ENCODE data around the gene GRHL1. TPM values are rescaled to one million over a fixed set of nuclear protein-coding genes. Genes with fewer than 3 reads are reported as not detected.
A peak's percentile ranks its signal among the peaks of the same experiment; 100 is the strongest.

The GRHL1 gene
- total RNA-seq, 1 experiment from 2014 or later: 0.96 TPM

DNA sequence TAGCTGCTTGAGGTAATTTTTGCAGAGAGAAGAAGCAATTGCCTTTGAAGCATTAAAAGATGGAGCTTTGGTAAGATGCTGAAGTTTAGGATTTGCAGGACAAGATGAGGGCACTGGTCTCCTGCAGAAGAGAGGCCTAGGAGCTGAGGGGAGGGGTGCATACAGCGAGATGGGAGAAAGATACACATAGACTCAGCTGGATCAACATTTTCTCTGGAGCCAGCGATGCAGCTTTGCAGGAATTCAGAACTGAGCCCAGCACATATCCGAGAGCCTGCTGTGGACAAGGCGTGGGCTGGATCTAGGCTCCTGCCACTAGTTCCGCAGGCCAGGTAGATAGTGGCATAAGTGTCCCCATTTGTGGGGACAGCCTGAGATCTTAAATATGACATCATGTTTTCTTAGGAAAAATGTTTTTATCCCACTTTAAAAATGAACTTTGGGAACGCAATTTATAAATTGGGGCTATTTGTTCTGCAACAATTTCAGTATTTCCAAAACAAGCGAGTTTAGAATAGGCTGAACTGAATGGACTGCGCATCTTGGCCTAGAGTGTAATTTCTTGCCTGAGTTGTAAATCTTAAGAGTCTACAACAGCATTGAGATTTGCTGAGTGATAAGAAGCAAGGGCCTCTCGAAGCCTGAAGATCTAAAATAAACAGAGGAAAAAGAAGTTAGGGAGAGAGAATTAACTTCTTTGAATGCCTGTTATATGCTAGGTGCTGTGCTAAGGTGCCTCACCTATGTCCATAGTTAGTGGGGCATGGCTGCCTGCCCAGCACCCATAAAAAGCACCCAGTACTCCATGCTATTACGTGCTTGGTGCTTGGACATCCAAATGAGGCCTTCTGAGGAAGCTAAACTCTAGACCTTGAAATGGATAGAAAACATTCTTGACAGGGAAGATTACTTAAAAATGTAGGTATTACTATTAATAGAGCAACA is 17.3 kb downstream of the GRHL1 start:
- no peak overlapping the region for H3K27ac Mint-ChIP-seq (ENCODE audit: low read depth, unreplicated experiment)

GRCh38 chr2:9970200-9971044 is 18.9 kb downstream of the GRHL1 start:
- H3K9me3 Mint-ChIP-seq (ENCODE audit: unreplicated experiment): no peaks in the 10 kb centered on the region
- no peak overlapping the region for H3K4me3 Mint-ChIP-seq (ENCODE audit: unreplicated experiment)
- ChIA-PET POLR2A (interaction anchor here (1.0 to 1.1 kb wide), 2 partner anchors 14 to 37 kb away, joined by 3 read pairs; no protein-coding TSS in a partner anchor), CTCF (interaction anchor here (0.5 to 3.9 kb wide), 6 partner anchors 10 to 463 kb away, joined by 3 to 28 read pairs (median 3); no protein-coding TSS in a partner anchor)
- H3K4me1 Mint-ChIP-seq (ENCODE audit: insufficient read depth, unreplicated experiment): peaks cover 19% of the 10 kb centered on the region
- no peak for DNase-seq (ENCODE audit: unreplicated experiment)
- no peak overlapping the region for H3K27ac Mint-ChIP-seq (ENCODE audit: low read depth, unreplicated experiment)
- TF ChIP-seq, protein P1, sequence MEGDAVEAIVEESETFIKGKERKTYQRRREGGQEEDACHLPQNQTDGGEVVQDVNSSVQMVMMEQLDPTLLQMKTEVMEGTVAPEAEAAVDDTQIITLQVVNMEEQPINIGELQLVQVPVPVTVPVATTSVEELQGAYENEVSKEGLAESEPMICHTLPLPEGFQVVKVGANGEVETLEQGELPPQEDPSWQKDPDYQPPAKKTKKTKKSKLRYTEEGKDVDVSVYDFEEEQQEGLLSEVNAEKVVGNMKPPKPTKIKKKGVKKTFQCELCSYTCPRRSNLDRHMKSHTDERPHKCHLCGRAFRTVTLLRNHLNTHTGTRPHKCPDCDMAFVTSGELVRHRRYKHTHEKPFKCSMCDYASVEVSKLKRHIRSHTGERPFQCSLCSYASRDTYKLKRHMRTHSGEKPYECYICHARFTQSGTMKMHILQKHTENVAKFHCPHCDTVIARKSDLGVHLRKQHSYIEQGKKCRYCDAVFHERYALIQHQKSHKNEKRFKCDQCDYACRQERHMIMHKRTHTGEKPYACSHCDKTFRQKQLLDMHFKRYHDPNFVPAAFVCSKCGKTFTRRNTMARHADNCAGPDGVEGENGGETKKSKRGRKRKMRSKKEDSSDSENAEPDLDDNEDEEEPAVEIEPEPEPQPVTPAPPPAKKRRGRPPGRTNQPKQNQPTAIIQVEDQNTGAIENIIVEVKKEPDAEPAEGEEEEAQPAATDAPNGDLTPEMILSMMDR (IDR thresholded peaks at IDR 0.05; ENCODE audit: unreplicated experiment): no peak
- no peaks in the 10 kb centered on the region for H3K36me3 Mint-ChIP-seq (ENCODE audit: insufficient read depth, unreplicated experiment)
- BruUV-seq (replicated peaks): no TSS peak
- no peaks in the 10 kb centered on the region for H3K27me3 Mint-ChIP-seq (ENCODE audit: insufficient read depth, unreplicated experiment)
- intact Hi-C loops (cut with micrococcal nuclease): no loop called here

More for the DNA sequence above, 17.3 kb downstream of the GRHL1 start:
- DNase-seq (ENCODE audit: unreplicated experiment): no peak
- TF ChIP-seq, protein P1 (IDR thresholded peaks at IDR 0.05; ENCODE audit: unreplicated experiment): no peak
- Mint-ChIP-seq H3K4me3 (ENCODE audit: unreplicated experiment) (no peak overlapping the region), H3K4me1 (ENCODE audit: insufficient read depth, unreplicated experiment) (peaks cover 19% of the 10 kb centered on the region), H3K27me3 (ENCODE audit: insufficient read depth, unreplicated experiment) (no peaks in the 10 kb centered on the region), H3K36me3 (ENCODE audit: insufficient read depth, unreplicated experiment) (no peaks in the 10 kb centered on the region), H3K9me3 (ENCODE audit: unreplicated experiment) (no peaks in the 10 kb centered on the region)
- intact Hi-C loops (cut with micrococcal nuclease): no loop called here
- POLR2A ChIA-PET: interaction anchor here (1.1 kb wide), 1 partner anchor 36 kb away, joined by 3 read pairs; no protein-coding TSS in a partner anchor
- CTCF ChIA-PET: interaction anchor here (0.6 to 3.9 kb wide), 5 partner anchors 16 to 792 kb away, joined by 3 to 28 read pairs (median 4); no protein-coding TSS in a partner anchor
- no TSS peak for BruUV-seq (replicated peaks)

GRCh38 chr2:9971105-9971818 is 19.8 kb downstream of the GRHL1 start:
- CTCF ChIA-PET: interaction anchor here (0.8 to 3.9 kb wide), 9 partner anchors 10 to 201 kb away, joined by 3 to 28 read pairs (median 5); no protein-coding TSS in a partner anchor
- H3K4me1 Mint-ChIP-seq (ENCODE audit: insufficient read depth, unreplicated experiment): peaks cover 25% of the 10 kb centered on the region
- POLR2A ChIA-PET: interaction anchor here (1.6 to 1.7 kb wide), 2 partner anchors 9 to 18 kb away, joined by 5 read pairs; no protein-coding TSS in a partner anchor
- no peak overlapping the region for H3K27ac Mint-ChIP-seq (ENCODE audit: low read depth, unreplicated experiment)
- H3K4me3 Mint-ChIP-seq (ENCODE audit: unreplicated experiment): no peak overlapping the region
- intact Hi-C loops (cut with micrococcal nuclease): no loop called here
- no TSS peak for BruUV-seq (replicated peaks)
- no peaks in the 10 kb centered on the region for H3K9me3 Mint-ChIP-seq (ENCODE audit: unreplicated experiment)
- TF ChIP-seq, protein P1 (IDR thresholded peaks at IDR 0.05; ENCODE audit: unreplicated experiment): no peak
- H3K36me3 Mint-ChIP-seq (ENCODE audit: insufficient read depth, unreplicated experiment): no peaks in the 10 kb centered on the region
- DNase-seq (ENCODE audit: unreplicated experiment): peak; percentile 50
- H3K27me3 Mint-ChIP-seq (ENCODE audit: insufficient read depth, unreplicated experiment): no peaks in the 10 kb centered on the region
